Thyroid gland (tissue), 4 donors: ENCODE data around the gene PAEP. TPM values are rescaled to one million over a fixed set of nuclear protein-coding genes. Genes with fewer than 3 reads are reported as not detected.
"Not testable (repeated sequence)": the region's sequence is repeated elsewhere in the genome, so short reads cannot be mapped to it uniquely, and the experiment has no call there.

Experiments used
- DNase-seq, 2 donors: peaks; one replicate each; pipeline ENCODE4 v3.0.0-alpha.2; 2019
- H3K27ac ChIP-seq, 3 donors: fragments of 200-600 bp; sonication (generic); 1 replicate in 2 of 3; 2 replicates in 1 of 3; pipeline ENCODE4 v1.5.1; 2016 to 2019; ENCODE audit warnings: mild to moderate bottlenecking in 1 of 3, moderate library complexity in 1 of 3
- H3K27me3 ChIP-seq: fragments of 200-600 bp; sonication (generic); one replicate; pipeline ENCODE4 v1.5.1; 2019
- H3K36me3 ChIP-seq, 2 donors: fragments of 200-600 bp; sonication (generic); one replicate each; pipeline ENCODE4 v1.5.1; 2016 to 2019
- H3K4me1 ChIP-seq, 2 donors: fragments of 200-600 bp; sonication (generic); one replicate each; pipeline ENCODE4 v1.5.1; 2017 to 2019
- H3K4me3 ChIP-seq, 3 donors: fragments of 200-600 bp; sonication (generic); replicated peaks in 1 of 3; 1 replicate in 2 of 3; 2 replicates in 1 of 3; pipeline ENCODE4 v1.5.1; 2016; ENCODE audit warnings: mild to moderate bottlenecking in 1 of 3
- H3K9me3 ChIP-seq: fragments of 200-600 bp; sonication (generic); one replicate; pipeline ENCODE4 v1.5.1; 2017
- CTCF ChIP-seq, 6 experiments: fragments of 200-600 bp in 3 of 6; fragments of 450-650 bp in 3 of 6; sonication (generic) in 3 of 6; IDR thresholded peaks; one replicate each; pipeline ENCODE4 v1.5.1; 2016 to 2019; ENCODE audit warnings: antibody characterized with exemption in 6 of 6, mild to moderate bottlenecking in 2 of 6, inconsistent platforms in 1 of 6, moderate library complexity in 1 of 6
- POLR2A ChIP-seq, 2 donors: fragments of 450-650 bp; IDR thresholded peaks; one replicate each; pipeline ENCODE4 v1.6.1; 2017; ENCODE audit warnings: antibody characterized with exemption in 2 of 2, mild to moderate bottlenecking in 2 of 2, moderate library complexity in 1 of 2
- WGBS, 2 donors: methylation state at CpG; one replicate each; pipeline ENCODE4 v1.1.5; 2017; 5-methylcytosine and 5-hydroxymethylcytosine counted together
- intact Hi-C: fragments of 100-400 bp; cut with DNase I; formaldehyde crosslinking; loops from one replicate; pipeline ENCODE4 v1.15.1; 2023
- total RNA-seq, 4 donors: library from RNA; depleted of rRNA; stranded (reverse); fragments of >200 nt; gene quantifications; one replicate each; pipeline ENCODE4 v1.2.3, GENCODE V29; 2016

PAEP gene
- total RNA-seq, 4 donors from 2014 or later, result not detected

GRCh38 chr9:135526089-135526729, 35.3 kb upstream of the PAEP start:
- Histone ChIP-seq H3K4me3 (no peak overlapping the region), H3K36me3 (no peaks in the 10 kb centered on the region), H3K4me1 (no peaks in the 10 kb centered on the region), H3K27ac (no peak overlapping the region), H3K9me3 (no peaks in the 10 kb centered on the region), H3K27me3 (no peaks in the 10 kb centered on the region)
- TF ChIP-seq POLR2A (IDR thresholded peaks at IDR 0.05), result no peak
- no peak for TF ChIP-seq CTCF (IDR thresholded peaks at IDR 0.05)
- intact Hi-C loops, result no loop called here
- 47 to 63% methylated on average over 3 to 8 of the region's 11 CpGs for WGBS, 2 donors
- no peak for DNase-seq

GRCh38 chr9:135526730-135527571, 34.6 kb upstream of the PAEP start:
- Histone ChIP-seq H3K9me3 (no peaks in the 10 kb centered on the region), H3K27ac (no peak overlapping the region), H3K4me1 (no peaks in the 10 kb centered on the region), H3K36me3 (no peaks in the 10 kb centered on the region), H3K27me3 (no peaks in the 10 kb centered on the region), H3K4me3 (no peak overlapping the region)
- intact Hi-C loops, result no loop called here
- DNase-seq, result no peak
- no peak for TF ChIP-seq POLR2A (IDR thresholded peaks at IDR 0.05)
- 64 to 80% methylated on average over 10 to 13 of the region's 30 CpGs for WGBS, 2 donors

DNA sequence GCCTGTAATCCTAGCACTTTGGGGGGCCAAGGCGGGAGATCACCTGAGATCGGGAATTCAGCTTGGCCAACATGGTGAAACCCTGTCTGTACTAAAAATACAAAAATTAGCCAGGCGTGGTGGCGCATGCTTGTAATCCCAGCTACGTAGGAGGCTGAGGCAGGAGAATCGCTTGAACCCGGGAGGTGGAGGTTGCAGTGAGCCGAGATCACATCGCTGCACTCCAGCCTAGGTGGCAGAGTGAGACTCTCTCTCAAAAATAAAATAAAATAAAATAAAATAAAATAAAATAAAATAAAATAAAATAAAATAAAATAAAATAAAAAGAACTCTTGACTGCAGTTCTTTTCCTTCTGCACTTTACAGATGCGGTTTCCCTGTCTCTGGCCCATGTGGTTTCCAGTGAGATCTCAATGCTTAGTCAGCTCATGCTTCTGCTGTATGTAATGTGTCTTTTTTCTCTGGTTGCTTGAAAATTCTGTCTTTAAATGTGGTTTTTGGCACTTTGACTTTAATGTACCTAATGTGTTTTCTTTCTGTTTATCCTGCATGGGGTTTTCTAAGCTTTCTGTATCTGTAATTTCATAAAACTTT, 32.6 kb upstream of the PAEP start:
- H3K4me1 ChIP-seq, H3K27me3 ChIP-seq, H3K4me3 ChIP-seq, DNase-seq, H3K9me3 ChIP-seq, intact Hi-C loops, H3K27ac ChIP-seq, H3K36me3 ChIP-seq: not testable (repeated sequence)
- 89 to 93% methylated on average over 10 of the region's 10 CpGs for whole genome bisulfite sequencing, 2 donors

- no peak overlapping the region for H3K27ac ChIP-seq
- H3K9me3 ChIP-seq, result no peaks in the 10 kb centered on the region
- intact Hi-C loops, result no loop called here
- no peak for TF ChIP-seq POLR2A (IDR thresholded peaks at IDR 0.05)
- TF ChIP-seq CTCF (IDR thresholded peaks at IDR 0.05), result no peak
- no peak for DNase-seq
- 68 to 79% methylated on average over 5 of the region's 5 CpGs for WGBS, 2 donors
- H3K36me3 ChIP-seq, result no peaks in the 10 kb centered on the region
- H3K27me3 ChIP-seq, result no peaks in the 10 kb centered on the region
- H3K4me3 ChIP-seq, result no peak overlapping the region
- H3K4me1 ChIP-seq, result no peaks in the 10 kb centered on the region
Observed at GRCh38 chr9:135530146-135530545, 31.4 kb upstream of the PAEP start.

DNA sequence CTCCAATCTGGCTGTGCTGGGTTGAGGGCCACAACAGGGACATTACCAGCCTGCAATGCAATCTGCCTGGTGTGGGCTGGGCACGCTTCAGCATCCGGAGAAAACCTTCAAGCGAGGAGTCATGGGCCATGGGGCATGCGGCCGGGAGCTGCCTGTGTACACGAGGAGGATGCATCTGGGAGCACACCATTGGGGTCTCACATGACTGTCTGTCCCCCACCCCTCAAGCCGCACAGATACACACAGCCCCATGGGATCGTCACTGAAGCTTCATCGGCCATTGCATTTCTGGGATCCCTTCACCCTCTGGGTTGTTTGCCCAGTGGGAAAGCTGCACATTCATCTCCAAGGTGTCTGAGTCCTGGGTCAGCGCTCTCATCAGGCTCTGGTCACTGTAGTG, 30.5 kb upstream of the PAEP start:
- no peaks in the 10 kb centered on the region for H3K4me1 ChIP-seq
- no peak for DNase-seq
- H3K27me3 ChIP-seq, result no peaks in the 10 kb centered on the region
- no peaks in the 10 kb centered on the region for H3K36me3 ChIP-seq
- no peak overlapping the region for H3K27ac ChIP-seq
- no peak overlapping the region for H3K4me3 ChIP-seq
- H3K9me3 ChIP-seq, result no peaks in the 10 kb centered on the region
- TF ChIP-seq POLR2A (IDR thresholded peaks at IDR 0.05) (no peak), CTCF (IDR thresholded peaks at IDR 0.05) (no peak)
- 90 to 96% methylated on average over 5 to 7 of the region's 10 CpGs for WGBS, 2 donors
- intact Hi-C loops, result no loop called here

GRCh38 chr9:135533113-135533512, 28.4 kb upstream of the PAEP start:
- intact Hi-C loops, result no loop called here
- no peaks in the 10 kb centered on the region for H3K9me3 ChIP-seq
- no peak overlapping the region for H3K27ac ChIP-seq
- H3K4me1 ChIP-seq, result no peaks in the 10 kb centered on the region
- TF ChIP-seq POLR2A (IDR thresholded peaks at IDR 0.05) (no peak), CTCF (IDR thresholded peaks at IDR 0.05) (no peak)
- H3K36me3 ChIP-seq, result no peaks in the 10 kb centered on the region
- 97% methylated on average over 3 of the region's 3 CpGs for WGBS, 2 donors
- DNase-seq, result no peak
- H3K27me3 ChIP-seq, result no peaks in the 10 kb centered on the region
- no peak overlapping the region for H3K4me3 ChIP-seq
